CD4-positive, alpha-beta T cell (primary cell): ENCODE data around the gene VTCN1. TPM values are rescaled to one million over a fixed set of nuclear protein-coding genes. Genes with fewer than 3 reads are reported as not detected.
"Not testable (repeated sequence)": the region's sequence is repeated elsewhere in the genome, so short reads cannot be mapped to it uniquely, and the experiment has no call there.

Experiments used
- ATAC-seq: fragments of 200-7000 bp; cut with Tn5 transposase; one replicate; pipeline ENCODE4 v1.10.0; 2022; ENCODE audit warnings: mild to moderate bottlenecking; ENCODE audit not compliant: poor library complexity
- CTCF ChIA-PET: fragments of 350-600 bp; sonication (Branson Sonifier 250); formaldehyde crosslinking; loops from one replicate; lab custom pipeline; 2021; ENCODE audit warnings: antibody characterized with exemption, inconsistent platforms; lab: Charles Lee
- POLR2A ChIA-PET: fragments of 350-600 bp; sonication (Branson Sonifier 250); formaldehyde crosslinking; loops from one replicate; lab custom pipeline; 2021; ENCODE audit warnings: antibody characterized with exemption, inconsistent platforms; lab: Charles Lee
- DNase-seq, 14 experiments: peaks; one replicate each; pipeline ENCODE4 v3.0.0-alpha.2; 2013 to 2020; ENCODE audit warnings: mixed read lengths in 2 of 14
- H3K27ac ChIP-seq, 2 donors: one replicate each; pipeline versions ENCODE4 v1.5.1 to v1.7.0; 2013; ENCODE audit warnings: low read length in 2 of 2, low read depth in 1 of 2, mild to moderate bottlenecking in 1 of 2
- H3K27me3 ChIP-seq, 2 experiments: 1 replicate in 1 of 2; 2 replicates in 1 of 2; pipeline versions ENCODE4 v1.6.1 to v1.7.0; 2013; ENCODE audit warnings: low read length in 2 of 2, control low read depth in 1 of 2, mild to moderate bottlenecking in 1 of 2, moderate library complexity in 1 of 2; ENCODE audit not compliant: insufficient read depth in 2 of 2, control insufficient read depth in 1 of 2
- H3K36me3 ChIP-seq: one replicate; pipeline ENCODE4 v1.6.1; 2013; ENCODE audit warnings: low read length, control low read depth; ENCODE audit not compliant: insufficient read depth
- H3K4me1 ChIP-seq: one replicate; pipeline ENCODE4 v1.6.1; 2013; ENCODE audit warnings: low read length, control low read depth; ENCODE audit not compliant: insufficient read depth
- H3K4me3 ChIP-seq: one replicate; pipeline ENCODE4 v1.5.1; 2013; ENCODE audit warnings: mild to moderate bottlenecking, low read length, moderate library complexity
- H3K9me3 ChIP-seq, 2 experiments: 1 replicate in 1 of 2; 2 replicates in 1 of 2; pipeline versions ENCODE4 v1.6.1 to v1.7.0; 2013; ENCODE audit warnings: low read length in 2 of 2, mild to moderate bottlenecking in 2 of 2, control low read depth in 1 of 2, moderate library complexity in 1 of 2; ENCODE audit not compliant: control insufficient read depth in 1 of 2, insufficient read depth in 1 of 2
- H3K27ac Mint-ChIP-seq: one replicate; pipeline ENCODE4 v1.8.0; 2020; ENCODE audit warnings: mixed read lengths
- H3K27me3 Mint-ChIP-seq: one replicate; pipeline ENCODE4 v1.8.0; 2021; ENCODE audit warnings: mixed read lengths
- H3K36me3 Mint-ChIP-seq: one replicate; pipeline ENCODE4 v1.8.0; 2021; ENCODE audit warnings: low read depth, mixed read lengths
- H3K4me1 Mint-ChIP-seq: one replicate; pipeline ENCODE4 v1.8.0; 2021; ENCODE audit warnings: low read depth, mixed read lengths
- H3K4me3 Mint-ChIP-seq: one replicate; pipeline ENCODE4 v1.8.0; 2020; ENCODE audit warnings: mild to moderate bottlenecking, mixed read lengths
- H3K9me3 Mint-ChIP-seq: one replicate; pipeline ENCODE4 v1.8.0; 2020; ENCODE audit warnings: mixed read lengths
- intact Hi-C, 2 experiments: fragments of 100-400 bp; cut with DNase I in 1 of 2; cut with micrococcal nuclease in 1 of 2; formaldehyde crosslinking; loops; one replicate each; pipeline versions ENCODE4 v1.15.1 to v1.9.0; 2023 to 2025; cut with DNase I, micrococcal nuclease
- total RNA-seq, 174 experiments: library from RNA in 2 of 174; stranded (reverse) in 2 of 174; gene quantifications; one replicate each; pipeline ENCODE4 v1.2.3 and lab custom pipeline; 2021 to 2026
- TF ChIP-seq, protein P1 (sequence below): fragments of 200-600 bp; IDR thresholded peaks from one replicate; pipeline ENCODE4 v1.8.0; 2022; ENCODE audit warnings: antibody characterized with exemption, mild to moderate bottlenecking

The VTCN1 gene
- total RNA-seq, 2 experiments from 2014 or later, result not detected

DNA sequence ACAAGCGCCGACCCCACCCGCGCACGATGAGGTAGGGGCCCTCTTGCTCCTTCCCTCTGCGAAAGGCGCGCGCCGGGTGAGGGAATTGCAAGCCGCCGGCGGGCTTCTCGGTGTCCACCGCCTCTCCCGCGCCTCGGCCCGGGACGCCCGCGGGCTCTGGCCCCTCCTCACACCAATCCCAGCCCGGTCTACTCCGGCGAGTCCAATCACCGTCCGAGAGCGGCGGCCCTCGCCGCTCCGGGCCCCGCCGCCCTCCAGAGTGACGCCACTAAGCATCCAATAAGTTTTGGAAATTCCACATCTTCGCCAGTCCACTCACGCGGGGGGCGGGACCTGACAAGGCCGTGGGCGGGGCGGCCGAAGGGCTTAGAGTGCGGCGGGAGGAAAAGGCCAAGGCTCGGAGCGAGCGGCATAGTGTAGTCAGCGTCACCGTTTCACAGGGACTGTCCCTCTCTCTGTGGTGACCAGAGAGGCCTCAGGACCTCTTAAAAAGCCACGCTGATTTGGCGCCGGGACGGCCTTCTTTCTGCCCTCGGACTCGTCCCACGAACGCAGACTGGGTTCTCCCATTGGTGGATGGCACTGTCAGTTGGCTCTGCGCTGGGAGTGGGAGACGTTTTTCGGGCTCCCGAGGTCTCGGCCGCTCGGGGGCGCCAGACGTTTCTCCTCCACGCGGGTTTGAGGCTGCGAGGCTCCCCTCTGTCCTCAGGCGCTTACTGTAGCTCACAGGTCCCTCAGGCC, 89.0 kb downstream of the VTCN1 start, which contains the start of gene TRIM45:
Gene TRIM45 (minus strand): TSS at position 161 of the 741 bp plus-strand sequence. CDS start 548 bp downstream, outside the sequence.
- Histone ChIP-seq H3K4me1 (peaks cover 17% of the 10 kb centered on the region), H3K9me3 (no peaks in the 10 kb centered on the region), H3K4me3 (peak within 1 kb of the TSS; percentile 93), H3K27me3 (no peaks in the 10 kb centered on the region), H3K27ac (no peak within 1 kb of the TSS), H3K36me3 (no peaks in the 10 kb centered on the region)
- H3K4me3 Mint-ChIP-seq, result peak within 1 kb of the TSS; percentile 87
- DNase-seq (peak; percentile 69 to 92 (median 78)), ATAC-seq (peak; percentile 89)
- peaks cover 7% of the 10 kb centered on the region for H3K27me3 Mint-ChIP-seq
- TF ChIP-seq, protein P1, sequence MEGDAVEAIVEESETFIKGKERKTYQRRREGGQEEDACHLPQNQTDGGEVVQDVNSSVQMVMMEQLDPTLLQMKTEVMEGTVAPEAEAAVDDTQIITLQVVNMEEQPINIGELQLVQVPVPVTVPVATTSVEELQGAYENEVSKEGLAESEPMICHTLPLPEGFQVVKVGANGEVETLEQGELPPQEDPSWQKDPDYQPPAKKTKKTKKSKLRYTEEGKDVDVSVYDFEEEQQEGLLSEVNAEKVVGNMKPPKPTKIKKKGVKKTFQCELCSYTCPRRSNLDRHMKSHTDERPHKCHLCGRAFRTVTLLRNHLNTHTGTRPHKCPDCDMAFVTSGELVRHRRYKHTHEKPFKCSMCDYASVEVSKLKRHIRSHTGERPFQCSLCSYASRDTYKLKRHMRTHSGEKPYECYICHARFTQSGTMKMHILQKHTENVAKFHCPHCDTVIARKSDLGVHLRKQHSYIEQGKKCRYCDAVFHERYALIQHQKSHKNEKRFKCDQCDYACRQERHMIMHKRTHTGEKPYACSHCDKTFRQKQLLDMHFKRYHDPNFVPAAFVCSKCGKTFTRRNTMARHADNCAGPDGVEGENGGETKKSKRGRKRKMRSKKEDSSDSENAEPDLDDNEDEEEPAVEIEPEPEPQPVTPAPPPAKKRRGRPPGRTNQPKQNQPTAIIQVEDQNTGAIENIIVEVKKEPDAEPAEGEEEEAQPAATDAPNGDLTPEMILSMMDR, result peak; percentile 78
- ChIA-PET POLR2A (no interaction called here), CTCF (interaction anchor here (0.6 to 2.2 kb wide), 6 partner anchors 14 to 64 kb away, joined by 3 to 8 read pairs (median 4); no protein-coding TSS in a partner anchor)
- no peaks in the 10 kb centered on the region for H3K36me3 Mint-ChIP-seq
- peaks cover 9% of the 10 kb centered on the region for H3K4me1 Mint-ChIP-seq
- H3K27ac Mint-ChIP-seq, result no peak within 1 kb of the TSS
- H3K9me3 Mint-ChIP-seq, result no peaks in the 10 kb centered on the region
- intact Hi-C loops, result loop anchor here in 1 of 2 experiments (2.0 to 10.0 kb wide), 3 partner anchors 61 to 636 kb away; partner anchors contain the start of genes TENT5C and TTF2

DNA sequence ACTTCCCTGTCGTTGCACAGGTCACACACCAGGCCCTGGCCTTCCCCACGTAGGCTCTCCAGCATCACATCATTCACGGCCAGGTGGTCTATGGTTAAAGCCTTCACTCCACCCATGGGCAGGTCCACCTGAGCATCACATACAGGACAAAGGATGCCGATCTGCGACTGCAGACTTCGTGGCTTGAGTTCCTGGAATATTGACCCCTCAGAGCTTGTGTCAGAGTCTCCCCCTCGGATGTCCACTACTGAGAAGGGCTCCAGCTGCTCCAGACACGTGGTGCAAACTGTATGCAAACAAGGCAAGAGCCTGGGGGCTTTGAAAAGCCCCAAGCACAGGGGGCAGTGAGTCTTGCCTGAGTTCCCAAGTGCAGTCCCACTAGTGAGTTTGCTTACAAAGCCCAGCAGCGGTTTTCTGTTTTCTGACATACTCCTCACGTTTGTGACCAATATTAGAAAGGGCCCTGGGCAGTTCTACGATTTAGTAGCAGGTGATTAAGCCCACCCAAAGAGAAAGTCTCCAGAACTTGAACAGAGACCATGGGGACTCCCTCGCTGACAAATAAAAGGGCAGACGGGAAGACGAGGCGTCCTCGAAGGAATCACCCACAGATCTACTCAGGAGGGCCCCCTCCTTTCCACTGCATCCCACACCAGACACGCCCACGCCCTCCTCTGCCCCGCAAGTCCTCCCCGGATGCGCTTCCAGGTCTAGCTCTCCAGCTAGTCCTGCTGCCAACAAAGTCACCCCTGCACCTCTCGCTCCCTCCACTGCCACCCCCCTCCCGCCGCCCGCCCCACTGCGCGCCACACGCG, 89.7 kb downstream of the VTCN1 start:
- Mint-ChIP-seq H3K4me3 (peak overlapping the region; percentile 87), H3K36me3 (no peaks in the 10 kb centered on the region), H3K27me3 (peaks cover 4% of the 10 kb centered on the region), H3K9me3 (no peaks in the 10 kb centered on the region), H3K4me1 (peaks cover 9% of the 10 kb centered on the region), H3K27ac (no peak overlapping the region)
- Histone ChIP-seq H3K36me3 (no peaks in the 10 kb centered on the region), H3K27ac (no peak overlapping the region), H3K27me3 (no peaks in the 10 kb centered on the region), H3K9me3 (no peaks in the 10 kb centered on the region), H3K4me3 (peak overlapping the region; percentile 93), H3K4me1 (peaks cover 17% of the 10 kb centered on the region)
- ChIA-PET CTCF (no interaction called here), POLR2A (interaction anchor here (1.3 kb wide), 1 partner anchor 61 kb away, joined by 5 read pairs; the partner anchor contains the start of gene TTF2)
- TF ChIP-seq, protein P1, result no peak
- ATAC-seq (no peak), DNase-seq (peak in 4 of 14 experiments; percentile 4 to 35 (median 26))
- intact Hi-C loops, result loop anchor here in 1 of 2 experiments (2.0 to 10.0 kb wide), 3 partner anchors 60 to 636 kb away; partner anchors contain the start of genes TENT5C and TTF2

DNA sequence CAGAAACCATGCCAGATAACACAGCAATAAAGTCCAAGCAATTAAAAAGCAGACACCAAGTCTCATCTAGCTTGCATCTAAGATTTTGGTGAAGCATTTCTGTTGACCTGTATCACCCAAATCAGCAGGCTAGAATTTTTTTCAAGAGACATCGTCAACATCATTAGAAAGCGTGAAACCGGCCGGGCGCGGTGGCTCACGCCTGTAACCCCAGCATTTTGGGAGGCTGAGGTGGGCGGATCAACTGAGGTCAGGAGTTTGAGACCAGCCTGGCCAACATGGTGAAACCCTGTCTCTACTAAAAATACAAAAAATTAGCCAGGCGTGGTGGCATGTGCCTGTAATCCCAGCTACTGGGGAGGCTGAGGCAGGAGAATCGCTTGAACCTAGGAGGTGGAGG, 91.6 kb downstream of the VTCN1 start:
- H3K27ac ChIP-seq, H3K4me3 Mint-ChIP-seq, H3K4me3 ChIP-seq, H3K9me3 Mint-ChIP-seq, H3K27me3 ChIP-seq, CTCF ChIA-PET, POLR2A ChIA-PET, H3K36me3 ChIP-seq, ATAC-seq, H3K36me3 Mint-ChIP-seq, H3K9me3 ChIP-seq, H3K27ac Mint-ChIP-seq, H3K27me3 Mint-ChIP-seq, DNase-seq, intact Hi-C loops: not testable (repeated sequence)
- H3K4me1 ChIP-seq, result peaks cover 17% of the 10 kb centered on the region
- peaks cover 19% of the 10 kb centered on the region for H3K4me1 Mint-ChIP-seq
